ENCODE data around the gene RNF141. TPM values are rescaled to one million over a fixed set of nuclear protein-coding genes. Genes with fewer than 3 reads are reported as not detected.

Gene RNF141
- total and polyA plus RNA-seq, 5 donors from 2014 or later, result 7.8 to 22.5 (median 17.8) TPM

- Histone ChIP-seq H3K4me1 (ENCODE audit: control insufficient read depth, insufficient read depth, low read length, poor library complexity, severe bottlenecking) (no peaks in the 10 kb centered on the region), H3K9me3 (ENCODE audit: control insufficient read depth in 2 of 2, low read length in 2 of 2) (no peaks in the 10 kb centered on the region), H3K27ac (ENCODE audit: insufficient read depth, low read length, poor library complexity, severe bottlenecking) (no peak overlapping the region), H3K36me3 (ENCODE audit: control insufficient read depth, insufficient read depth, low read length) (no peaks in the 10 kb centered on the region), H3K4me3 (ENCODE audit: low read depth, low read length) (no peak overlapping the region), H3K27me3 (ENCODE audit: control insufficient read depth, insufficient read depth, low read length) (peaks cover 9% of the 10 kb centered on the region)
- no peak for ATAC-seq (ENCODE audit: low read depth in 2 of 2)
- no peaks in the 10 kb centered on the region for H3K36me3 Mint-ChIP-seq
- DNase-seq, result no peak
- peaks cover 14% of the 10 kb centered on the region for H3K27me3 Mint-ChIP-seq
- no peak overlapping the region for H3K4me3 Mint-ChIP-seq
- H3K27ac Mint-ChIP-seq, result no peak overlapping the region
- H3K9me3 Mint-ChIP-seq, result no peaks in the 10 kb centered on the region
- H3K4me1 Mint-ChIP-seq, result no peaks in the 10 kb centered on the region
Measured at GRCh38 chr11:10580623-10581022, 39.6 kb upstream of the RNF141 start.

DNA sequence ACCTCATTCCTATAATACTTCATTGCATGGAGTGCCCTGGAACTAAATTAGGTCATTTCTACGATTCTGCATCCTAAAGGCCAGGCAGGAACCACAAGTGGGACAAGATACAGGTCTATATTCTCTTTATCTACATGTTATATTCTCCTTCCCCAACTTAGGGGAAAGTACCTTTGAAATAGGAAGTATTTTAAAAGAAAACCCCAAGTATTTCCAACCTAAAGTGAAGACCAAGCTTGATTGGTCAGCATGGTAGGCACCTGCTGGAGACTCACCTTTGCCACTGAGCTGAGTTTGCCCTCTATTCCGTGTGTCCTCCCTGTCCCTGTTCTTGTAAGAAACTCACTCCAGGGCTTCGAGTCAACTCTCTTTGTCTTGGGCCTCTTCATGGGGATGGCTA lies 38.7 kb upstream of the RNF141 start:
- Mint-ChIP-seq H3K36me3 (no peaks in the 10 kb centered on the region), H3K4me3 (no peak overlapping the region), H3K4me1 (no peaks in the 10 kb centered on the region), H3K27ac (no peak overlapping the region), H3K9me3 (no peaks in the 10 kb centered on the region), H3K27me3 (peaks cover 14% of the 10 kb centered on the region)
- Histone ChIP-seq H3K36me3 (ENCODE audit: control insufficient read depth, insufficient read depth, low read length) (no peaks in the 10 kb centered on the region), H3K9me3 (ENCODE audit: control insufficient read depth in 2 of 2, low read length in 2 of 2) (no peaks in the 10 kb centered on the region), H3K27ac (ENCODE audit: insufficient read depth, low read length, poor library complexity, severe bottlenecking) (no peak overlapping the region), H3K4me3 (ENCODE audit: low read depth, low read length) (no peak overlapping the region), H3K4me1 (ENCODE audit: control insufficient read depth, insufficient read depth, low read length, poor library complexity, severe bottlenecking) (no peaks in the 10 kb centered on the region), H3K27me3 (ENCODE audit: control insufficient read depth, insufficient read depth, low read length) (peaks cover 9% of the 10 kb centered on the region)
- no peak for DNase-seq
- no peak for ATAC-seq (ENCODE audit: low read depth in 2 of 2)

DNA sequence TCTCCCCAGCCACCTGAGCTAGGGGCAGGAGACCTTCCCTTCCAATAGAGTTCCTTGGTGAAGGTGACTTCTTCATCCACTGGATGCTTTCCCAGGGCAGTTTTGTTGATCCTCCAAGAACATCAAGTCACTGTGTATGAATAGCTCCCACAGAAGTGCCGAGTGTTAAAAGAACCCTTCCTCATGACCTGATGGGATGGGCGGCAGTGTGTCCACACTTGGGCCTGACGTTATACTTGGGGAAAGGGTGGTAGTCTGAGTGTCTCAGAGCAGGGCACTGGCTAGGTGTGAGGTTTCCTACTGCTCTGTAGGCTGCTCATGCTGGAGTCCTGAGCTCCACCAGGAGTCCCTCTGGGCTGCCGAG lies 35.0 kb upstream of the RNF141 start:
- Mint-ChIP-seq H3K27me3 (peaks cover 24% of the 10 kb centered on the region), H3K4me3 (no peak overlapping the region), H3K27ac (no peak overlapping the region), H3K36me3 (no peaks in the 10 kb centered on the region), H3K9me3 (no peaks in the 10 kb centered on the region), H3K4me1 (no peaks in the 10 kb centered on the region)
- DNase-seq (no peak), ATAC-seq (ENCODE audit: low read depth in 2 of 2) (no peak)
- no peaks in the 10 kb centered on the region for H3K4me1 ChIP-seq (ENCODE audit: control insufficient read depth, insufficient read depth, low read length, poor library complexity, severe bottlenecking)
- no peak overlapping the region for H3K27ac ChIP-seq (ENCODE audit: insufficient read depth, low read length, poor library complexity, severe bottlenecking)
- no peak overlapping the region for H3K4me3 ChIP-seq (ENCODE audit: low read depth, low read length)
- no peaks in the 10 kb centered on the region for H3K9me3 ChIP-seq (ENCODE audit: control insufficient read depth in 2 of 2, low read length in 2 of 2)
- peaks cover 6% of the 10 kb centered on the region for H3K27me3 ChIP-seq (ENCODE audit: control insufficient read depth, insufficient read depth, low read length)
- H3K36me3 ChIP-seq (ENCODE audit: control insufficient read depth, insufficient read depth, low read length), result no peaks in the 10 kb centered on the region

DNA sequence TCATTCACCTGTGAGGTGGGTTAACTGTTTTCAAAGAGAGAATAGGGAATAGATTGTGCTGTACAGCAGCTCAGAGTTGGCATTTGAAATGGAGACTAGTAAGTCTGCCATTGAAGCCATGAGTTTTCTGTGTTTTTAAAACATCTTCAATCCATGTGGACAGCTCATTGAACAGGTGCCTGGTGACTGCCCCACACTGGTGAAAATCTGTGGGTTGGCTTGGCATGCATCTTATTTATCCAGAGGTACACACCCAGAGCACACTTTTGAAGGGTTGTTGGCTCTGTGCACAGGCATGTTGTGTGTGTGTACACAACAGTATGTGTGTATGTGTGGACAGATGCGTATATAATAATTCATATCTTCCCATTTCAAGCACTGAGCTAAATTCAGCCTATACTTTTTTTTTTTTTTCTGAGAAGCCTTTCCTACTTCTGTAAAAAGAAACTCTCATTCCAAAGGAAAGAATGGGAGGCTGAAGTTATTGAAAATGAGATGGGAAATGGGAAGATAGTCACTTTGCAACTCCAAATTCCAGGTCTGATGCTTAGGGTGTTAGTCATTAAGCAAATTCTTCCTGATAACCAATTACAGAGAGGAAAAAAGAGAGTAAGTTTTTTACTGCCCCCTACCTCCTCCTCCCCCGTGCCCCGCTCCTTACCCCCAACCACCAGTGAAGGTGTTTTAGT lies 34.5 kb upstream of the RNF141 start:
- ATAC-seq (ENCODE audit: low read depth in 2 of 2), result no peak
- Histone ChIP-seq H3K9me3 (ENCODE audit: control insufficient read depth in 2 of 2, low read length in 2 of 2) (no peaks in the 10 kb centered on the region), H3K36me3 (ENCODE audit: control insufficient read depth, insufficient read depth, low read length) (no peaks in the 10 kb centered on the region), H3K27ac (ENCODE audit: insufficient read depth, low read length, poor library complexity, severe bottlenecking) (no peak overlapping the region), H3K27me3 (ENCODE audit: control insufficient read depth, insufficient read depth, low read length) (peaks cover 6% of the 10 kb centered on the region), H3K4me1 (ENCODE audit: control insufficient read depth, insufficient read depth, low read length, poor library complexity, severe bottlenecking) (no peaks in the 10 kb centered on the region), H3K4me3 (ENCODE audit: low read depth, low read length) (no peak overlapping the region)
- no peak overlapping the region for H3K4me3 Mint-ChIP-seq
- H3K9me3 Mint-ChIP-seq, result no peaks in the 10 kb centered on the region
- H3K36me3 Mint-ChIP-seq, result no peaks in the 10 kb centered on the region
- H3K27ac Mint-ChIP-seq, result no peak overlapping the region
- no peaks in the 10 kb centered on the region for H3K4me1 Mint-ChIP-seq
- DNase-seq, result no peak
- peaks cover 24% of the 10 kb centered on the region for H3K27me3 Mint-ChIP-seq

GRCh38 chr11:10573556-10573955 lies 32.6 kb upstream of the RNF141 start:
- H3K27me3 ChIP-seq (ENCODE audit: control insufficient read depth, insufficient read depth, low read length), result peaks cover 1% of the 10 kb centered on the region
- Mint-ChIP-seq H3K36me3 (no peaks in the 10 kb centered on the region), H3K4me1 (no peaks in the 10 kb centered on the region), H3K27ac (no peak overlapping the region), H3K4me3 (no peak overlapping the region), H3K9me3 (no peaks in the 10 kb centered on the region), H3K27me3 (peaks cover 19% of the 10 kb centered on the region)
- H3K4me1 ChIP-seq (ENCODE audit: control insufficient read depth, insufficient read depth, low read length, poor library complexity, severe bottlenecking), result no peaks in the 10 kb centered on the region
- no peak overlapping the region for H3K4me3 ChIP-seq (ENCODE audit: low read depth, low read length)
- ATAC-seq (ENCODE audit: low read depth in 2 of 2) (no peak), DNase-seq (no peak)
- no peaks in the 10 kb centered on the region for H3K36me3 ChIP-seq (ENCODE audit: control insufficient read depth, insufficient read depth, low read length)
- H3K9me3 ChIP-seq (ENCODE audit: control insufficient read depth in 2 of 2, low read length in 2 of 2), result no peaks in the 10 kb centered on the region
- no peak overlapping the region for H3K27ac ChIP-seq (ENCODE audit: insufficient read depth, low read length, poor library complexity, severe bottlenecking)

- Mint-ChIP-seq H3K27ac (no peak overlapping the region), H3K36me3 (no peaks in the 10 kb centered on the region), H3K4me3 (no peak overlapping the region), H3K27me3 (peaks cover 15% of the 10 kb centered on the region), H3K9me3 (no peaks in the 10 kb centered on the region), H3K4me1 (no peaks in the 10 kb centered on the region)
- no peak for ATAC-seq (ENCODE audit: low read depth in 2 of 2)
- H3K36me3 ChIP-seq (ENCODE audit: control insufficient read depth, insufficient read depth, low read length), result no peaks in the 10 kb centered on the region
- H3K27ac ChIP-seq (ENCODE audit: insufficient read depth, low read length, poor library complexity, severe bottlenecking), result no peak overlapping the region
- no peaks in the 10 kb centered on the region for H3K9me3 ChIP-seq (ENCODE audit: control insufficient read depth in 2 of 2, low read length in 2 of 2)
- H3K4me1 ChIP-seq (ENCODE audit: control insufficient read depth, insufficient read depth, low read length, poor library complexity, severe bottlenecking), result no peaks in the 10 kb centered on the region
- DNase-seq, result no peak
- H3K4me3 ChIP-seq (ENCODE audit: low read depth, low read length), result no peak overlapping the region
- H3K27me3 ChIP-seq (ENCODE audit: control insufficient read depth, insufficient read depth, low read length), result peaks cover 3% of the 10 kb centered on the region
Measured at GRCh38 chr11:10573028-10573427, 32.0 kb upstream of the RNF141 start.

DNA sequence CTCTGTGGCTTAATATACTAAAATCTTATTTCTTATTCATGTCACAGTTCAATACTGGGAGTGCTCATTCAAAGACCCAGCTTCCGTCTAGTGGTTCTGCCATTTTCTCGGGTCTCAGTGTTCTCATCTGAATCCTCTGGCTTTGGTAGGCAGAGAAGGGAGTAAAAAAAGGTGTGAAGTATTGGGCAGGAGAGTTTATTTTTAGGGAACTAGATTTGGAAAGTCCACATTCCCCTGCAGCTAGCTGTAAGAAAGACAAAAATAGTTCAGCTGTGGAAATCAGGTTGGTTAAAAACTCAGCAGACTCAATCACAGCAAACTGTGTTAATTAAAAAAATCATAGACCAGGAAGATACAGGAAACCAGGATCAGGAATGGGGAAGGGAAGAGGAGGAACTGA lies 31.5 kb upstream of the RNF141 start:
- H3K4me3 ChIP-seq (ENCODE audit: low read depth, low read length), result no peak overlapping the region
- no peaks in the 10 kb centered on the region for H3K4me1 ChIP-seq (ENCODE audit: control insufficient read depth, insufficient read depth, low read length, poor library complexity, severe bottlenecking)
- H3K36me3 ChIP-seq (ENCODE audit: control insufficient read depth, insufficient read depth, low read length), result no peaks in the 10 kb centered on the region
- no peak overlapping the region for H3K27ac ChIP-seq (ENCODE audit: insufficient read depth, low read length, poor library complexity, severe bottlenecking)
- Mint-ChIP-seq H3K4me1 (no peaks in the 10 kb centered on the region), H3K9me3 (no peaks in the 10 kb centered on the region), H3K36me3 (no peaks in the 10 kb centered on the region), H3K4me3 (no peak overlapping the region), H3K27ac (no peak overlapping the region), H3K27me3 (peaks cover 15% of the 10 kb centered on the region)
- H3K27me3 ChIP-seq (ENCODE audit: control insufficient read depth, insufficient read depth, low read length), result peaks cover 4% of the 10 kb centered on the region
- H3K9me3 ChIP-seq (ENCODE audit: control insufficient read depth in 2 of 2, low read length in 2 of 2), result no peaks in the 10 kb centered on the region
- ATAC-seq (ENCODE audit: low read depth in 2 of 2) (no peak), DNase-seq (no peak)

DNA sequence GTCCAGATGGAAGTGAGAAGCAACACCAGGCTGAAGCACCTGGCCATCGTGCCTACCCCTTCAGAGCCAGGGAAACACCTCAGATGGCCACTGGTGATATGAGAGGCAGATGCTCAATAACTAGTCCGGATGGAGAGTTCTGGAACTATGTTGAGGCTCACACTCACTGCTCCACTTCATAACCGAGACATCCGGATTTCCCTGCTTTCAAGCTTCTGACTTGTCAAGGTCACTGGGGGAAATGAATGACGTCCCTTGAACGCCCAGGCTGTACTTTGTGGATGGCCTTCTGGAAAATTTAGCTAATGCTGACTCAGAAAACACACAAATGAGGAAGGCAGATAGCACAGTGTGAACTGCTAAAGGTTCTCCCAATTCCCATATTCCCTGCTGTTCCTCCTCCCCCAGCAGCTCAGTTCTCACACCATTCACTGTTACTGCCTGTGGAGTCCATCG lies 27.5 kb upstream of the RNF141 start, which contains the start of gene LYVE1:
Gene LYVE1 (minus strand): TSS at position 180 of the 456 bp plus-strand sequence. CDS start 133 bp downstream, at position 47.
- H3K36me3 Mint-ChIP-seq, result no peaks in the 10 kb centered on the region
- Histone ChIP-seq H3K4me1 (ENCODE audit: control insufficient read depth, insufficient read depth, low read length, poor library complexity, severe bottlenecking) (no peaks in the 10 kb centered on the region), H3K36me3 (ENCODE audit: control insufficient read depth, insufficient read depth, low read length) (no peaks in the 10 kb centered on the region), H3K27me3 (ENCODE audit: control insufficient read depth, insufficient read depth, low read length) (peaks cover 10% of the 10 kb centered on the region), H3K4me3 (ENCODE audit: low read depth, low read length) (no peak within 1 kb of the TSS), H3K27ac (ENCODE audit: insufficient read depth, low read length, poor library complexity, severe bottlenecking) (no peak within 1 kb of the TSS), H3K9me3 (ENCODE audit: control insufficient read depth in 2 of 2, low read length in 2 of 2) (no peaks in the 10 kb centered on the region)
- no peaks in the 10 kb centered on the region for H3K4me1 Mint-ChIP-seq
- H3K27ac Mint-ChIP-seq, result no peak within 1 kb of the TSS
- no peak for DNase-seq
- no peak for ATAC-seq (ENCODE audit: low read depth in 2 of 2)
- H3K27me3 Mint-ChIP-seq, result peaks cover 29% of the 10 kb centered on the region
- H3K9me3 Mint-ChIP-seq, result no peaks in the 10 kb centered on the region
- no peak within 1 kb of the TSS for H3K4me3 Mint-ChIP-seq
